Liver (tissue), 9 donors: ENCODE measurements around the gene EMID1. TPM values are rescaled to one million over a fixed set of nuclear protein-coding genes. Genes with fewer than 3 reads are reported as not detected.

Source experiments
- DNase-seq: peaks from one replicate; pipeline ENCODE4 v3.0.0-alpha.2; 2017; ENCODE audit warnings: low spot score
- H3K27ac ChIP-seq, 2 donors: one replicate each; pipeline ENCODE4 v1.7.0; 2013; ENCODE audit warnings: inconsistent platforms in 2 of 2, low read length in 2 of 2, control low read depth in 1 of 2, low read depth in 1 of 2, mild to moderate bottlenecking in 1 of 2
- H3K27me3 ChIP-seq, 4 donors: one replicate each; pipeline versions ENCODE4 v1.6.1 to v1.7.0; 2013; ENCODE audit warnings: low read length in 3 of 4, inconsistent platforms in 1 of 4, mild to moderate bottlenecking in 1 of 4, moderate library complexity in 1 of 4; ENCODE audit not compliant: control insufficient read depth in 4 of 4, insufficient read depth in 4 of 4
- H3K36me3 ChIP-seq, 4 donors: one replicate each; pipeline versions ENCODE4 v1.6.1 to v1.7.0; 2013; ENCODE audit warnings: low read length in 3 of 4, mild to moderate bottlenecking in 3 of 4, low read depth in 1 of 4, moderate library complexity in 1 of 4; ENCODE audit not compliant: control insufficient read depth in 4 of 4, insufficient read depth in 3 of 4
- H3K4me1 ChIP-seq, 4 donors: one replicate each; pipeline versions ENCODE4 v1.6.1 to v1.7.0; 2013; ENCODE audit warnings: low read length in 3 of 4, mild to moderate bottlenecking in 3 of 4, moderate library complexity in 1 of 4; ENCODE audit not compliant: control insufficient read depth in 4 of 4, insufficient read depth in 4 of 4
- H3K4me3 ChIP-seq, 3 donors: one replicate each; pipeline versions ENCODE4 v1.6.1 to v1.7.0; 2013; ENCODE audit warnings: low read length in 3 of 3, control low read depth in 1 of 3, low read depth in 1 of 3, mild to moderate bottlenecking in 1 of 3
- H3K9ac ChIP-seq, 2 donors: one replicate each; pipeline ENCODE4 v1.7.0; 2013; ENCODE audit warnings: low read length in 2 of 2, mild to moderate bottlenecking in 2 of 2, moderate library complexity in 2 of 2, control low read depth in 1 of 2, low read depth in 1 of 2
- H3K9me3 ChIP-seq, 4 donors: one replicate each; pipeline versions ENCODE4 v1.6.1 to v1.7.0; 2013; ENCODE audit warnings: low read length in 3 of 4; ENCODE audit not compliant: control insufficient read depth in 4 of 4
- ATF3 ChIP-seq: IDR thresholded peaks from 2 replicates; pipeline ENCODE4 v1.6.1; 2016; ENCODE audit warnings: antibody characterized with exemption
- CTCF ChIP-seq: fragments of 150-350 bp; IDR thresholded peaks from 2 replicates; pipeline ENCODE4 v1.5.1; 2017; ENCODE audit warnings: improper control_type of control experiment, low read depth, low read length; ENCODE audit not compliant: missing input control
- EGR1 ChIP-seq, 2 donors: IDR thresholded peaks; 2 replicates each; pipeline ENCODE4 v1.6.1; 2016 to 2018; ENCODE audit warnings: antibody characterized with exemption in 2 of 2, low read depth in 2 of 2
- FOXA2 ChIP-seq: IDR thresholded peaks from 2 replicates; pipeline ENCODE4 v1.6.1; 2016; ENCODE audit warnings: antibody characterized with exemption
- GABPA ChIP-seq, 2 donors: IDR thresholded peaks in 1 of 2; conservative IDR thresholded peaks in 1 of 2; 2 replicates each; pipeline ENCODE4 v1.6.1; 2016; ENCODE audit warnings: antibody characterized with exemption in 2 of 2, mild to moderate bottlenecking in 1 of 2, moderate library complexity in 1 of 2
- HNF4A ChIP-seq, 2 donors: conservative IDR thresholded peaks; 2 replicates each; pipeline ENCODE4 v1.6.1; 2016; ENCODE audit warnings: antibody characterized with exemption in 2 of 2, mild to moderate bottlenecking in 2 of 2
- HNF4G ChIP-seq: IDR thresholded peaks from 2 replicates; pipeline ENCODE4 v1.6.1; 2016; ENCODE audit warnings: antibody characterized with exemption
- JUND ChIP-seq, 2 donors: IDR thresholded peaks; 2 replicates each; pipeline ENCODE4 v1.6.1; 2016; ENCODE audit warnings: antibody characterized with exemption in 2 of 2
- MAX ChIP-seq: IDR thresholded peaks from 2 replicates; pipeline ENCODE4 v1.6.1; 2016; ENCODE audit warnings: antibody characterized with exemption
- NR2F2 ChIP-seq: IDR thresholded peaks from 2 replicates; pipeline ENCODE4 v1.6.1; 2016; ENCODE audit warnings: antibody characterized with exemption
- RAD21 ChIP-seq, 2 donors: IDR thresholded peaks; 2 replicates each; pipeline ENCODE4 v1.6.1; 2016; ENCODE audit warnings: antibody characterized with exemption in 2 of 2, mild to moderate bottlenecking in 2 of 2
- REST ChIP-seq: IDR thresholded peaks from 2 replicates; pipeline ENCODE4 v1.6.1; 2016; ENCODE audit warnings: antibody characterized with exemption, mild to moderate bottlenecking
- RXRA ChIP-seq, 2 donors: IDR thresholded peaks; 2 replicates each; pipeline ENCODE4 v1.6.1; 2017 to 2018; ENCODE audit warnings: antibody characterized with exemption in 2 of 2, mild to moderate bottlenecking in 1 of 2
- SP1 ChIP-seq: IDR thresholded peaks from 2 replicates; pipeline ENCODE4 v1.6.1; 2018; ENCODE audit warnings: antibody characterized with exemption, mild to moderate bottlenecking
- TAF1 ChIP-seq: conservative IDR thresholded peaks from 2 replicates; pipeline ENCODE4 v1.6.1; 2016; ENCODE audit warnings: antibody characterized with exemption, mild to moderate bottlenecking
- YY1 ChIP-seq: IDR thresholded peaks from 2 replicates; pipeline ENCODE4 v1.6.1; 2016; ENCODE audit warnings: antibody characterized with exemption, mild to moderate bottlenecking
- ZBTB33 ChIP-seq: IDR thresholded peaks from 2 replicates; pipeline ENCODE4 v1.6.1; 2016; ENCODE audit warnings: antibody characterized with exemption
- whole genome bisulfite sequencing: extraction: QIAGEN DNeasy Blood & Tissue Kit; methylation state at CpG from one replicate; pipeline ENCODE4 v1.1.7; 2013; 5-methylcytosine and 5-hydroxymethylcytosine counted together
- polyA plus RNA-seq, 2 donors: library from polyadenylated mRNA; stranded (reverse) in 1 of 2; unstranded in 1 of 2; fragments of 200-250 nt in 1 of 2; fragments of >200 nt in 1 of 2; fragmentation: Nextera tagmentation in 1 of 2; extraction: Ambion mirVana in 1 of 2; gene quantifications; one replicate each; pipeline versions ENCODE4 v1.2.1 to v1.2.3, GENCODE V29; 2013 to 2015
- total RNA-seq, 2 donors: library from RNA; depleted of rRNA; stranded (reverse); fragments of >200 nt; gene quantifications; one replicate each; pipeline ENCODE4 v1.2.3, GENCODE V29; 2014
- donor health status: healthy.
- donor health status: healthy.
- donor health status: healthy.
- donor health status: healthy.
- donor health status: healthy.

The EMID1 gene
- total and polyA plus RNA-seq, 4 donors: 0.89 to 8.9 (median 2.1) TPM

- no peak for TF ChIP-seq EGR1 (IDR thresholded peaks at IDR 0.05; ENCODE audit: low read depth in 2 of 2)
- no peak for TF ChIP-seq CTCF
These were observed 19.4 kb upstream of the EMID1 start (continued) for GRCh38 chr22:29186302-29186701.

GRCh38 chr22:29187831-29188230 is 17.9 kb upstream of the EMID1 start:
- no peaks in the 10 kb centered on the region for H3K36me3 ChIP-seq
- H3K4me1 ChIP-seq: no peaks in the 10 kb centered on the region
- DNase-seq: no peak
- 89% methylated on average over 7 of the region's 7 CpGs for WGBS
- no peaks in the 10 kb centered on the region for H3K9me3 ChIP-seq
- no peak overlapping the region for H3K4me3 ChIP-seq
- no peak overlapping the region for H3K9ac ChIP-seq
- H3K27ac ChIP-seq: no peak overlapping the region
- no peaks in the 10 kb centered on the region for H3K27me3 ChIP-seq
- no peak for TF ChIP-seq CTCF
- no peak for TF ChIP-seq TAF1
- no peak for TF ChIP-seq ATF3
- no peak for TF ChIP-seq YY1
- TF ChIP-seq ZBTB33: no peak
- no peak for TF ChIP-seq GABPA (IDR thresholded peaks at IDR 0.05 in 1 of 2, conservative IDR thresholded peaks at IDR 0.05 in 1 of 2)
- no peak for TF ChIP-seq HNF4G
- no peak for TF ChIP-seq REST
- TF ChIP-seq FOXA2: no peak
- TF ChIP-seq RAD21 (IDR thresholded peaks at IDR 0.05): no peak
- TF ChIP-seq HNF4A (conservative IDR thresholded peaks at IDR 0.05): no peak
- no peak for TF ChIP-seq EGR1 (IDR thresholded peaks at IDR 0.05; ENCODE audit: low read depth in 2 of 2)
- no peak for TF ChIP-seq RXRA (IDR thresholded peaks at IDR 0.05)
- TF ChIP-seq SP1: no peak
- no peak for TF ChIP-seq MAX
- TF ChIP-seq NR2F2: no peak
- TF ChIP-seq JUND (IDR thresholded peaks at IDR 0.05): no peak
